HFFc6 (cell line): ENCODE results near the gene SORD. TPM values are rescaled to one million over a fixed set of nuclear protein-coding genes. Genes with fewer than 3 reads are reported as not detected.

Experiments
- DNase-seq: peaks from one replicate; pipeline ENCODE4 v3.0.0-alpha.2; 2018
- H3K27ac Mint-ChIP-seq: 2 replicates; pipeline ENCODE4 v1.8.0; 2020; ENCODE audit warnings: mild to moderate bottlenecking, mixed read lengths
- H3K27me3 Mint-ChIP-seq: 2 replicates; pipeline ENCODE4 v1.8.0; 2021; ENCODE audit warnings: mild to moderate bottlenecking, moderate library complexity, mixed read lengths; ENCODE audit not compliant: insufficient read depth
- H3K36me3 Mint-ChIP-seq: 2 replicates; pipeline ENCODE4 v1.8.0; 2021; ENCODE audit warnings: low read depth, mixed read lengths
- H3K4me1 Mint-ChIP-seq: 2 replicates; pipeline ENCODE4 v1.8.0; 2020; ENCODE audit warnings: low read depth, mixed read lengths
- H3K4me3 Mint-ChIP-seq: 2 replicates; pipeline ENCODE4 v1.8.0; 2020; ENCODE audit warnings: mild to moderate bottlenecking, moderate library complexity, mixed read lengths
- H3K9me3 Mint-ChIP-seq: 2 replicates; pipeline ENCODE4 v1.8.0; 2020; ENCODE audit warnings: mild to moderate bottlenecking, mixed read lengths
- CTCF ChIP-seq: fragments of 200-600 bp; sonication (generic); IDR thresholded peaks from 2 replicates; pipeline ENCODE4 v1.5.0; 2021; ENCODE audit warnings: antibody characterized with exemption, mild to moderate bottlenecking
- total RNA-seq, 6 experiments: library from RNA; stranded (reverse); fragmentation: NEBNext Ultra II Directional; extraction: Animal tissue kit (Norgen Biotek cat#: 25700); gene quantifications; 2 replicates in 1 of 6; 3 replicates in 5 of 6; pipeline ENCODE4 v1.2.3, GENCODE V29; 2021

SORD gene
- total RNA-seq, 6 experiments from 2014 or later, result 13.7 to 19.0 (median 16.7) TPM

GRCh38 chr15:45120081-45120972 lies 97.3 kb downstream of the SORD start:
- no peaks in the 10 kb centered on the region for H3K9me3 Mint-ChIP-seq
- H3K4me1 Mint-ChIP-seq, result peaks cover 25% of the 10 kb centered on the region
- no peak overlapping the region for H3K27ac Mint-ChIP-seq
- no peak for TF ChIP-seq CTCF
- no peak overlapping the region for H3K4me3 Mint-ChIP-seq
- no peaks in the 10 kb centered on the region for H3K36me3 Mint-ChIP-seq
- no peak for DNase-seq
- peaks cover 30% of the 10 kb centered on the region for H3K27me3 Mint-ChIP-seq

GRCh38 chr15:45121020-45121419 lies 98.0 kb downstream of the SORD start:
- H3K36me3 Mint-ChIP-seq, result no peaks in the 10 kb centered on the region
- H3K27me3 Mint-ChIP-seq, result peaks cover 27% of the 10 kb centered on the region
- no peak for TF ChIP-seq CTCF
- peaks cover 25% of the 10 kb centered on the region for H3K4me1 Mint-ChIP-seq
- no peak overlapping the region for H3K4me3 Mint-ChIP-seq
- no peak for DNase-seq
- H3K27ac Mint-ChIP-seq, result no peak overlapping the region
- H3K9me3 Mint-ChIP-seq, result no peaks in the 10 kb centered on the region

DNA sequence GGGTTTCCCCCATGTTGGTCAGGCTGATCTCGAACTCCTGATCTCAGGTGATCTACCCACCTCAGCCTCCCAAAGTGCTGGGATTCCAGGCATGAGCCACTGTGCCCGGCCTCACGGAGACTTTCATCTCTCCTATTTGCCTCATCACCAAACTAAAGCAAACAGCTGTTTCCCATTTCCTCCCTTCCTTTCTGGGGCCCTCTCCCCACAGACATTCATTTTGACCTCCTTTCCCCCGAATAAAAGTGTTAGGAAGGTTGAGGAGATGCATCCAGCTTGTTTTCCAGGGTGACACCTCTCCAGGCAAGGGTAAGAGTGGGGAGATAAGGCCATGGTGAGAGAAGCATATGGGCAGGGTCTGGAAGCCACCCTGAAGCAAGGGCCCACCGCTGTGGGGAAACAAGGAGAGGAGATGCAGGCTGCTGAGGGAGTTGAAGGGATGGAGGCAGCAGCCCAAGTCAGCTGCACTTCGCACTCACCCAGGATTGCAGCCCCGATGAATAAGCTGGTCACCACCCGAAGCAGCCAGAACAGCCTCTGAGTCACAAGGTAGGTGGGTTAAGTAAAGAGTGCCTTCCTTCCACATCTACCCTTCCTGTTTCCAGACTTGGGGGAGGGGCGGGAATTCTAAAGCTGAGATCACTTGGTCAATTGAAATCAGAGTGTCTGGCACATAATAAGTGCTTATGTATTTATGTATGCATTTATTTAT lies 98.9 kb downstream of the SORD start:
- H3K4me3 Mint-ChIP-seq, result peak overlapping the region; percentile 45
- DNase-seq, result peak; percentile 82
- peaks cover 25% of the 10 kb centered on the region for H3K27me3 Mint-ChIP-seq
- no peak for TF ChIP-seq CTCF
- no peaks in the 10 kb centered on the region for H3K9me3 Mint-ChIP-seq
- H3K4me1 Mint-ChIP-seq, result peaks cover 25% of the 10 kb centered on the region
- no peaks in the 10 kb centered on the region for H3K36me3 Mint-ChIP-seq
- peak overlapping the region; percentile 79 for H3K27ac Mint-ChIP-seq

DNA sequence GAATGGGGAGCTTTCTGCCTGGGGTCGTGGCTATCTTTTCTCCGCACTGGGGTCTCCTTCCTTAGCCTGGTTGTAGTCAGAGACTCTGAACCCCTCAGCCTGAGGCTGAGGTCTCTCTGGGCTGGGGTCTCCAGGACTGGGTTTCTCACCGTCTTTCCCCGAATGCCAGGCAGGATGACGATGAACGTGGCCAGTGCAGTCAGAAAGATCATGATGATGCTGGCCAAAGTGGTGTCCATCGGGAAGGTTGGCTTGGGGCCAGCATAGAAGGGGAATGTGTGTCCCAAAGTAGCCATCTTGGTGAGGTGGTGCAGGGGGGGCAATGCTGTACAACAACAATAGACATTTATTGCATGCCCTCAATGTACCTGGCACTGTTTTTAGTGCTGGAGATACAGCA lies 99.7 kb downstream of the SORD start:
- no peak for TF ChIP-seq CTCF
- DNase-seq, result no peak
- Mint-ChIP-seq H3K27ac (no peak overlapping the region), H3K4me3 (no peak overlapping the region), H3K4me1 (peaks cover 24% of the 10 kb centered on the region), H3K36me3 (no peaks in the 10 kb centered on the region), H3K27me3 (peaks cover 17% of the 10 kb centered on the region), H3K9me3 (no peaks in the 10 kb centered on the region)

DNA sequence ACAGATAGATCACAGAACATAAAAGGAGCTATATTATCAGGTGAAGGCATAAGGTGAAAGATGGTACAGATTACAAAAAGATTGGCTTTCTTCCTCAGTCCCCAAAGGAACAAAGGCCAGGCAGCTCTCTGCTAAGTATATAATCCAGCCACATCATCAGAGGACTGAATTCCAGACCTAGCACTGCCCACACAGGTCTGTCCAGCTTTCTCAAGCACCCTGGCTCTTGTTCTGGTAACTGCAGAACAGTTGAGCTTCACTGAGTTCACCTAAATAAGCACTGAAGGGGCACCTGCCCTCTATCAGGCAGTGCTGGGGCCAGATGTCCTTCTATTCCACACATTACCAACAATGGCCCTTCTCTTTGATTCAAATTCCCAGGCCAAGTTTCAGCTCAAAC lies 100.4 kb downstream of the SORD start:
- H3K27me3 Mint-ChIP-seq, result peaks cover 19% of the 10 kb centered on the region
- H3K4me3 Mint-ChIP-seq, result no peak overlapping the region

More for the DNA sequence above, 100.4 kb downstream of the SORD start:
- Mint-ChIP-seq H3K9me3 (no peaks in the 10 kb centered on the region), H3K27ac (no peak overlapping the region), H3K36me3 (no peaks in the 10 kb centered on the region), H3K4me1 (peaks cover 17% of the 10 kb centered on the region)
- TF ChIP-seq CTCF, result no peak
- no peak for DNase-seq
